ENCODE results near the gene WDR20.

The WDR20 gene

GRCh38 chr14:102246071-102246470 lies 106.4 kb downstream of the WDR20 start:
- DNase-seq: no peak

DNA sequence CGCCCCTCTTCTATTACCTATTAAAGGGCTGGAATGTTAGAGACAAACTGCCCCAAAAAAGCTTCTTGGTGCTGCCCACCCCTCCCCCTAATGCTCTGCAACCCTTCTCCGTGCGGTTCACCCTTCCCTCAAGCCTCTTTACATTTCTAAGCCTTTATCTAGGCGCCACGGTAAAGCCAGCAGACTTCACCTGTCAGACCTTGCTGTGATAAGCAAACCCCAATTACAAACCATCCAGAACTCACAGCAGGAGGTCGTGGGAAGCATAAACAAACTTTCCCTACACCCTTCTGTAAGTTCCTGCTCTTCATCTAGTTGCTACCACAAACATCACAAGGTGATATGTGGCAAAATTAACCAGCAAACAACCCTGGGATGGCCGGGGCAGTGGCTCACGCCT lies 108.4 kb downstream of the WDR20 start:
- DNase-seq: no peak

DNA sequence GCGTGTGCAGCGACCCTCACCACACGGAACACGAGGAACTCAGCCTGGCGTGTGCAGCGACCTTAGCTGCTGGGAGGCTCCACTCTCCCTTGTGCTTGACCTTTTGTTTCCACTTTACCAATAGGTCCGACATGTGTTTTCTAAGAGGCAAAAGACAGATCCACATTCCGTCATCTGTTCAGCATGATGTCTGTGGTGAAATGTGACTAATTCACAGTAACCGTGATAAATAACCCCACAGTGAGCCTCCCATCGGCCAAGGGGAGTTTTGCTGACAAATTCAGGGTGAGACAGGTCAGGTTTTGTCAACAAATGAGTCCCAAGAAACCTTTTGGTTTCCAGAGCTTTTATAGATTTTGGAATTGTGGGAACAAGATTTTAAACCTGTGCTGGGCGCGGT lies 109.3 kb downstream of the WDR20 start:
- DNase-seq: no peak

- no peak for DNase-seq
These were observed 110.3 kb downstream of the WDR20 start for GRCh38 chr14:102249981-102250380.

DNA sequence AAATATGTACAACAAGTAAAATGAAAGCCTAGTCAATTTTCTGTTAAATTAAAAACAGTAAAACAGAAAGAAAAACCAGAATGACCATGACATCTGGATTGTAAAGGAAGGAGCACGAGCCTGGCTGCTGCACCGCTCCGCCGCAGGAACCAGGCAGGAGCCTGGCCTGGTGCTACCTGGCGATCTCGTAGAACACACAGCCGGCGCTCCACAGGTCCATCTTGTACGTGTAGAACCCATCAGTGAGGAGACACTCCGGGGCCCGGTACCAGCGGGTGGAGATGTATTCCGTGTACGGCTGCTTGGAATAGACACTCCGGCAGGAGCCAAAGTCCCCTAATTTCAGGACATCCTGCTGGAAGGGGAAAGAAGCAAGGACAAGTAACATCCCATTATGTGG lies 110.9 kb downstream of the WDR20 start:
- no peak for DNase-seq

GRCh38 chr14:102251161-102251560 lies 111.5 kb downstream of the WDR20 start:
- DNase-seq: no peak

DNA sequence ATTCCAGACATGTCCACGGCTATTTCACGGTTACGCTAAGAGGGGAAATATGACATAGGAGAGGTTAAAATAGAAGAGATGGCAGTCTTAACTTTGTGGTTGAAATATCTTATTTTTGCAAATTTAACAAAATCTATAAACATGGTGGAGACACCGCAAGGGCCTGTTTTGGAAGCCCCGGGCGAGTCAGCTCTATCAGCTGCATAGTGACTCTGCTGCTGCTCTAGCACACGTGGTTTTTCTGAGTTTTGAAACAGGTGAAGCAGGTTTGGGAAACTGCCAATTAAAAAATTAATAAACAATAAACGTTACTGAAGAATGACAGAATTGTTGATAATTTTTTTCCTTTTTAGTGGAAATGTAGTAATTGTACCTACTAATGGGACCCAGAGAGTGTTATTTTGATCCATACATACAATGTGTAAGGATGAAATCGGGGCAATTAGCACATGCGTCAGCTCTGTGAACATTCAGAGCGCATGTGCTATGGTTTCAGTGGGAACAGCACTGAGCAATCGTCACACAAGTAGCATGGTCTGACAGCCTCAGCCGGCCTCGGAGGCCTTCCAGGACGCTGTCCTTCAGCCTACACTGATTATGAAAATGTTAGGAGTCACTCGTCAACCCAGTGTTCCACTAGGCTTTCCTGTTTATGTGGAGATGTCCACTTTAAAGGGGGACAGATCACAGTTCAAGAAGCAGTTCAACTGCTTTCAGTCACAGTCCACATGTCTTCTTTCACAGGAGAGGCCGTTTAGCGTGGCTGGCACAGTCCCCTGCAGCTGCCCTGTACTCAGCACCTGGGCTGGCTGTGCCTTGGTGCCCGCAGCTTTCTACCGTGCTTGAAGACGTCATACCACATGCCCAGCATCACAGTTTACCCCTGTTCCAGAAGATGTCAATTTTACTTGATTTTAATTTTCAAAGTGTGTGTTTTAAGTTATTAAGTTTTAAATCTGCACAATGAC lies 113.4 kb downstream of the WDR20 start:
- no peak for DNase-seq

DNA sequence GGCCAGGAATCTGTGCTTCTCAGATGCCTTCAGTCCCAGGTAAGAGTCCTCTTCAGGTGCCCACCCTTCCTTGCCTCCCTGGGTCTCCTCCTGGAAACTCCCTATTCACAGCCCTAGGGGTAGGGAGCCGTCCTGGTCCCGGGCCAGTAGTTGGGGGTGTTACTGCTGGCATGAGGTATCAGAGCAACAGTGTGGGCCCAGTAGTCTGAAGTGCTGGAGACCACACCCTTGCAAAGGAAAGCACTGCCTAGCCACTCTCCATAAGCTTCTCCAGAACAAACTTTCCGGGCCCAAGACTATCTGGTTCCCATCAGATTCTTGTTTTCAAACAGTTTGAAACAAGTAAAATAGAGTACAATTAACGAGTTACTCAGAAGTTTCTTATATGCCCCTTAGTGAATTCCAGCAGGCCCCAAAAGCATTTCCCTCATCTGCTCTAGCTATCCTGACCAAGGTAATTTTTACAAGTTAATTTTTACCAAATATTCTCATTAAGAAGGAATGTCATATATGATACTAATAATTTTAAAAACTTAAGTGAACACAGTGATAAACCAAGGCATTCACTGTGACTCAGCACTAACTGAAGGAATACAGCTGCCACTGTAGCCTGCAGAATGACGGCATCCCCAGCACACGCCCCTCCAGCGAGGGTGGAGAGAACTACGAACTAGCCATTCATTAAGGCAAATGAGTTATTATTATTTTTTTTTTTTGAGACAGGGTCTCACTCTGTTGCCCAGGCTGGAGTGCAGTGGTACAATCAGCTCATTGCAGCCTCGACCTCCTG lies 115.9 kb downstream of the WDR20 start:
- no peak for DNase-seq

DNA sequence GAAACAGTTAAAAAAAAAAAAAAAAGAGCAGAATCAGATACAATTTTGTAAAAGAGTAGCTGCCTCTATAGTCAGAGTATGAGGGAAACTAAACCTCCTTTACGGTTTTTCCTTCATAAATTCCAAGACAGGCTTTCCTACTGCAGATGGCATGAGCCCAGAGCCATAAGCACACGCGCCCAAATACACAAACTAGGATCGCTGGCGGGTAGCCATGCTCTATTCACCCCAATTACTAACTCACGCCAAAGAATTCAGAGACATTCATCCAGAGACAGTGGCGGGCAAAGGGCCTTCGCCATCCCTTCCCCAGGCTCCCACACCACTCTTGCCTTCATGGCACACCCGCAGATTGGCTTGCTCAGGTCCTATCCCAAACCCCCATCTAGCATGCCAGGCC lies 117.0 kb downstream of the WDR20 start:
- DNase-seq: no peak

- no peak for DNase-seq
These were observed 118.4 kb downstream of the WDR20 start for GRCh38 chr14:102258136-102258535.
